Muscle layer of colon (tissue), 2 donors: ENCODE results near the gene SLC1A7.
A peak's percentile ranks its signal among the peaks of the same experiment; 100 is the strongest.

ENCODE experiments used
- H3K27ac ChIP-seq: one replicate; pipeline ENCODE4 v1.7.0; 2013; ENCODE audit warnings: low read depth, mild to moderate bottlenecking, low read length, moderate library complexity
- H3K27me3 ChIP-seq, 2 donors: one replicate each; pipeline ENCODE4 v1.7.0; 2013; ENCODE audit warnings: low read length in 2 of 2, mild to moderate bottlenecking in 2 of 2; ENCODE audit not compliant: insufficient read depth in 2 of 2, control insufficient read depth in 1 of 2
- H3K36me3 ChIP-seq: one replicate; pipeline ENCODE4 v1.7.0; 2013; ENCODE audit warnings: mild to moderate bottlenecking, low read length; ENCODE audit not compliant: insufficient read depth
- H3K4me1 ChIP-seq: one replicate; pipeline ENCODE4 v1.7.0; 2013; ENCODE audit warnings: mild to moderate bottlenecking, low read length; ENCODE audit not compliant: insufficient read depth
- H3K4me3 ChIP-seq, 2 donors: one replicate each; pipeline ENCODE4 v1.7.0; 2013; ENCODE audit warnings: low read length in 2 of 2, low read depth in 1 of 2, mild to moderate bottlenecking in 1 of 2, moderate library complexity in 1 of 2
- H3K9ac ChIP-seq: one replicate; pipeline ENCODE4 v1.7.0; 2013; ENCODE audit warnings: low read length
- H3K9me3 ChIP-seq: one replicate; pipeline ENCODE4 v1.7.0; 2013; ENCODE audit warnings: mild to moderate bottlenecking, low read length
- donor health status: abdominal sarcoma.
- donor health status: Adenocarcinoma of cecum.

SLC1A7 gene

GRCh38 chr1:53060579-53060978 lies 81.9 kb downstream of the SLC1A7 start:
- H3K9me3 ChIP-seq: no peaks in the 10 kb centered on the region
- no peak overlapping the region for H3K4me3 ChIP-seq
- no peaks in the 10 kb centered on the region for H3K36me3 ChIP-seq
- H3K9ac ChIP-seq: no peak overlapping the region
- no peaks in the 10 kb centered on the region for H3K27me3 ChIP-seq
- H3K4me1 ChIP-seq: peaks cover 37% of the 10 kb centered on the region
- H3K27ac ChIP-seq: no peak overlapping the region

- peaks cover 28% of the 10 kb centered on the region for H3K4me1 ChIP-seq
- H3K9me3 ChIP-seq: no peaks in the 10 kb centered on the region
- no peak overlapping the region for H3K4me3 ChIP-seq
- H3K27ac ChIP-seq: no peak overlapping the region
- H3K27me3 ChIP-seq: no peaks in the 10 kb centered on the region
- H3K9ac ChIP-seq: no peak overlapping the region
- peaks cover 13% of the 10 kb centered on the region for H3K36me3 ChIP-seq
Observed at GRCh38 chr1:53057127-53057526, 85.3 kb downstream of the SLC1A7 start.

- no peak overlapping the region for H3K27ac ChIP-seq
- H3K9me3 ChIP-seq: no peaks in the 10 kb centered on the region
- no peaks in the 10 kb centered on the region for H3K27me3 ChIP-seq
- no peak overlapping the region for H3K4me3 ChIP-seq
- H3K9ac ChIP-seq: no peak overlapping the region
- H3K4me1 ChIP-seq: peaks cover 39% of the 10 kb centered on the region
- peaks cover 20% of the 10 kb centered on the region for H3K36me3 ChIP-seq
Observed at GRCh38 chr1:53051676-53052075, 90.8 kb downstream of the SLC1A7 start.

GRCh38 chr1:53050310-53050709 lies 92.1 kb downstream of the SLC1A7 start:
- Histone ChIP-seq H3K27me3 (no peaks in the 10 kb centered on the region), H3K36me3 (peaks cover 23% of the 10 kb centered on the region), H3K4me1 (peaks cover 46% of the 10 kb centered on the region), H3K27ac (no peak overlapping the region), H3K4me3 (no peak overlapping the region), H3K9ac (no peak overlapping the region), H3K9me3 (no peaks in the 10 kb centered on the region)

GRCh38 chr1:53049574-53049967 lies 92.9 kb downstream of the SLC1A7 start:
- Histone ChIP-seq H3K36me3 (peaks cover 23% of the 10 kb centered on the region), H3K27me3 (no peaks in the 10 kb centered on the region), H3K9me3 (no peaks in the 10 kb centered on the region), H3K4me3 (no peak overlapping the region), H3K27ac (no peak overlapping the region), H3K9ac (no peak overlapping the region), H3K4me1 (peaks cover 51% of the 10 kb centered on the region)

- no peaks in the 10 kb centered on the region for H3K9me3 ChIP-seq
- peaks cover 51% of the 10 kb centered on the region for H3K4me1 ChIP-seq
- no peaks in the 10 kb centered on the region for H3K27me3 ChIP-seq
- no peak overlapping the region for H3K9ac ChIP-seq
- H3K27ac ChIP-seq: peak overlapping the region; percentile 43
- H3K36me3 ChIP-seq: peaks cover 23% of the 10 kb centered on the region
- H3K4me3 ChIP-seq: no peak overlapping the region
Observed at GRCh38 chr1:53048960-53049573, 93.4 kb downstream of the SLC1A7 start.

- peak overlapping the region; percentile 43 for H3K27ac ChIP-seq
- H3K4me1 ChIP-seq: peaks cover 58% of the 10 kb centered on the region
- H3K36me3 ChIP-seq: peaks cover 17% of the 10 kb centered on the region
- H3K9me3 ChIP-seq: no peaks in the 10 kb centered on the region
- no peaks in the 10 kb centered on the region for H3K27me3 ChIP-seq
- H3K9ac ChIP-seq: no peak overlapping the region
- no peak overlapping the region for H3K4me3 ChIP-seq
Observed at GRCh38 chr1:53047737-53048736, 94.4 kb downstream of the SLC1A7 start.

GRCh38 chr1:53046930-53047329 lies 95.5 kb downstream of the SLC1A7 start:
- H3K4me3 ChIP-seq: no peak overlapping the region
- H3K27ac ChIP-seq: no peak overlapping the region
- peaks cover 60% of the 10 kb centered on the region for H3K4me1 ChIP-seq
- peaks cover 11% of the 10 kb centered on the region for H3K36me3 ChIP-seq
- no peak overlapping the region for H3K9ac ChIP-seq
- H3K9me3 ChIP-seq: no peaks in the 10 kb centered on the region
- H3K27me3 ChIP-seq: no peaks in the 10 kb centered on the region

- Histone ChIP-seq H3K4me1 (peaks cover 54% of the 10 kb centered on the region), H3K4me3 (no peak overlapping the region), H3K36me3 (peaks cover 11% of the 10 kb centered on the region)
Observed at GRCh38 chr1:53044926-53045325, 97.5 kb downstream of the SLC1A7 start.

GRCh38 chr1:53043271-53043670 lies 99.2 kb downstream of the SLC1A7 start:
- H3K9ac ChIP-seq: no peak overlapping the region
- H3K4me3 ChIP-seq: no peak overlapping the region
- peaks cover 26% of the 10 kb centered on the region for H3K36me3 ChIP-seq
- no peaks in the 10 kb centered on the region for H3K9me3 ChIP-seq
- no peaks in the 10 kb centered on the region for H3K27me3 ChIP-seq
- no peak overlapping the region for H3K27ac ChIP-seq
- peaks cover 37% of the 10 kb centered on the region for H3K4me1 ChIP-seq

More at GRCh38 chr1:53044926-53045325, 97.5 kb downstream of the SLC1A7 start:
- Histone ChIP-seq H3K27ac (no peak overlapping the region), H3K9me3 (no peaks in the 10 kb centered on the region), H3K9ac (no peak overlapping the region), H3K27me3 (no peaks in the 10 kb centered on the region)

- H3K9ac ChIP-seq: no peak overlapping the region
Observed at GRCh38 chr1:53038566-53038965, 103.9 kb downstream of the SLC1A7 start.

More at GRCh38 chr1:53038566-53038965, 103.9 kb downstream of the SLC1A7 start:
- H3K27me3 ChIP-seq: no peaks in the 10 kb centered on the region
- peaks cover 22% of the 10 kb centered on the region for H3K36me3 ChIP-seq
- H3K27ac ChIP-seq: no peak overlapping the region
- no peak overlapping the region for H3K4me3 ChIP-seq
- H3K4me1 ChIP-seq: peaks cover 7% of the 10 kb centered on the region
- no peaks in the 10 kb centered on the region for H3K9me3 ChIP-seq
